Keratinocyte (primary cell): Measurements from ENCODE around the gene LDLRAD4.
"Not testable (repeated sequence)": the region's sequence is repeated elsewhere in the genome, so short reads cannot be mapped to it uniquely, and the experiment has no call there.

ENCODE experiments used
- CTCF ChIP-seq, 3 experiments: IDR thresholded peaks in 1 of 3; conservative IDR thresholded peaks in 1 of 3; optimal IDR thresholded peaks in 1 of 3; 2 replicates in 2 of 3; 3 replicates in 1 of 3; pipeline versions ENCODE3 to v1.5.1; 2011; ENCODE audit warnings: low read length in 3 of 3, mild to moderate bottlenecking in 3 of 3, moderate library complexity in 2 of 3, control low read depth in 1 of 3, inconsistent platforms in 1 of 3; ENCODE audit not compliant: insufficient read depth in 2 of 3; ENCODE audit errors: extremely low read depth in 1 of 3
- EZH2 ChIP-seq: IDR thresholded peaks from one replicate; pipeline ENCODE4 v1.6.1; 2012; ENCODE audit warnings: inconsistent platforms, mild to moderate bottlenecking, low read length, moderate library complexity

GRCh38 chr18:13489303-13489702 lies 270.7 kb downstream of the LDLRAD4 start:
- TF ChIP-seq CTCF (optimal IDR thresholded peaks at IDR 0.05 in 1 of 3, IDR thresholded peaks at IDR 0.05 in 1 of 3, conservative IDR thresholded peaks at IDR 0.05 in 1 of 3; ENCODE audit: extremely low read depth in 1 of 3, insufficient read depth in 2 of 3, low read length in 3 of 3); EZH2: not testable (repeated sequence)
